Mucosa of rectum (tissue), 2 donors: ENCODE data around the gene SLF1.

Experiments
- H3K27ac ChIP-seq, 2 donors: one replicate each; pipeline ENCODE4 v1.7.0; 2013; ENCODE audit warnings: inconsistent platforms in 2 of 2, low read depth in 2 of 2, low read length in 2 of 2
- H3K27me3 ChIP-seq, 2 donors: one replicate each; pipeline ENCODE4 v1.7.0; 2013; ENCODE audit warnings: low read length in 2 of 2; ENCODE audit not compliant: control insufficient read depth in 2 of 2, insufficient read depth in 2 of 2
- H3K36me3 ChIP-seq, 2 donors: one replicate each; pipeline ENCODE4 v1.7.0; 2013; ENCODE audit warnings: low read length in 2 of 2; ENCODE audit not compliant: control insufficient read depth in 2 of 2, insufficient read depth in 2 of 2
- H3K4me1 ChIP-seq, 2 donors: one replicate each; pipeline ENCODE4 v1.7.0; 2013; ENCODE audit warnings: low read length in 2 of 2, mild to moderate bottlenecking in 1 of 2; ENCODE audit not compliant: control insufficient read depth in 2 of 2, insufficient read depth in 2 of 2
- H3K4me3 ChIP-seq, 2 donors: one replicate each; pipeline ENCODE4 v1.7.0; 2013; ENCODE audit warnings: low read length in 2 of 2
- H3K9ac ChIP-seq, 2 donors: one replicate each; pipeline ENCODE4 v1.7.0; 2013; ENCODE audit warnings: low read length in 2 of 2, low read depth in 1 of 2, mild to moderate bottlenecking in 1 of 2
- H3K9me3 ChIP-seq, 2 donors: one replicate each; pipeline ENCODE4 v1.7.0; 2013; ENCODE audit warnings: low read length in 2 of 2; ENCODE audit not compliant: control insufficient read depth in 2 of 2
- donor health status: healthy.
- donor health status: Normal muscosa, but diverticular disease.

Gene SLF1

GRCh38 chr5:94690778-94691177 lies 72.3 kb downstream of the SLF1 start:
- Histone ChIP-seq H3K9ac (no peak overlapping the region), H3K4me3 (no peak overlapping the region), H3K27me3 (no peaks in the 10 kb centered on the region), H3K9me3 (no peaks in the 10 kb centered on the region), H3K4me1 (no peaks in the 10 kb centered on the region), H3K27ac (no peak overlapping the region), H3K36me3 (peaks cover 3 to 5% of the 10 kb centered on the region in 2 donors)

GRCh38 chr5:94691291-94691690 lies 72.8 kb downstream of the SLF1 start:
- Histone ChIP-seq H3K27me3 (no peaks in the 10 kb centered on the region), H3K9me3 (no peaks in the 10 kb centered on the region), H3K4me1 (no peaks in the 10 kb centered on the region), H3K4me3 (no peak overlapping the region), H3K36me3 (peaks cover 3 to 5% of the 10 kb centered on the region in 2 donors), H3K9ac (no peak overlapping the region), H3K27ac (no peak overlapping the region)

GRCh38 chr5:94691949-94692348 lies 73.5 kb downstream of the SLF1 start:
- Histone ChIP-seq H3K27ac (no peak overlapping the region), H3K4me3 (no peak overlapping the region), H3K9ac (no peak overlapping the region), H3K27me3 (no peaks in the 10 kb centered on the region), H3K4me1 (no peaks in the 10 kb centered on the region), H3K9me3 (no peaks in the 10 kb centered on the region), H3K36me3 (peaks cover 3 to 5% of the 10 kb centered on the region in 2 donors)

- H3K27me3 ChIP-seq = no peaks in the 10 kb centered on the region
- no peak overlapping the region for H3K9ac ChIP-seq
- peaks cover 3 to 5% of the 10 kb centered on the region in 2 donors for H3K36me3 ChIP-seq
- no peak overlapping the region for H3K4me3 ChIP-seq
- no peaks in the 10 kb centered on the region for H3K4me1 ChIP-seq
- H3K9me3 ChIP-seq = no peaks in the 10 kb centered on the region
- no peak overlapping the region for H3K27ac ChIP-seq
Observed at GRCh38 chr5:94692581-94692980, 74.1 kb downstream of the SLF1 start.

GRCh38 chr5:94693043-94693822 lies 74.8 kb downstream of the SLF1 start:
- Histone ChIP-seq H3K9ac (no peak overlapping the region), H3K4me3 (no peak overlapping the region), H3K27me3 (no peaks in the 10 kb centered on the region), H3K4me1 (no peaks in the 10 kb centered on the region), H3K27ac (no peak overlapping the region), H3K9me3 (no peaks in the 10 kb centered on the region), H3K36me3 (peaks cover 3 to 5% of the 10 kb centered on the region in 2 donors)

GRCh38 chr5:94693845-94694370 lies 75.4 kb downstream of the SLF1 start:
- Histone ChIP-seq H3K27me3 (no peaks in the 10 kb centered on the region), H3K9ac (no peak overlapping the region), H3K27ac (no peak overlapping the region), H3K4me3 (no peak overlapping the region), H3K9me3 (no peaks in the 10 kb centered on the region), H3K36me3 (peaks cover 0 to 3% of the 10 kb centered on the region in 2 donors), H3K4me1 (no peaks in the 10 kb centered on the region)

GRCh38 chr5:94694671-94695070 lies 76.2 kb downstream of the SLF1 start:
- no peak overlapping the region for H3K9ac ChIP-seq
- no peaks in the 10 kb centered on the region for H3K4me1 ChIP-seq
- H3K4me3 ChIP-seq = no peak overlapping the region
- H3K36me3 ChIP-seq = peaks cover 0 to 3% of the 10 kb centered on the region in 2 donors
- H3K27me3 ChIP-seq = no peaks in the 10 kb centered on the region
- no peak overlapping the region for H3K27ac ChIP-seq
- no peaks in the 10 kb centered on the region for H3K9me3 ChIP-seq

GRCh38 chr5:94698197-94698596 lies 79.7 kb downstream of the SLF1 start:
- Histone ChIP-seq H3K36me3 (no peaks in the 10 kb centered on the region), H3K27ac (no peak overlapping the region), H3K9me3 (no peaks in the 10 kb centered on the region), H3K9ac (no peak overlapping the region), H3K27me3 (no peaks in the 10 kb centered on the region), H3K4me3 (no peak overlapping the region), H3K4me1 (no peaks in the 10 kb centered on the region)

- H3K9me3 ChIP-seq = no peaks in the 10 kb centered on the region
- no peak overlapping the region for H3K4me3 ChIP-seq
- H3K27me3 ChIP-seq = no peaks in the 10 kb centered on the region
- no peaks in the 10 kb centered on the region for H3K36me3 ChIP-seq
- no peak overlapping the region for H3K27ac ChIP-seq
- H3K9ac ChIP-seq = no peak overlapping the region
- no peaks in the 10 kb centered on the region for H3K4me1 ChIP-seq
Observed at GRCh38 chr5:94699562-94699961, 81.1 kb downstream of the SLF1 start.

GRCh38 chr5:94700592-94700991 lies 82.1 kb downstream of the SLF1 start:
- H3K27ac ChIP-seq = no peak overlapping the region
- H3K27me3 ChIP-seq = no peaks in the 10 kb centered on the region
- no peaks in the 10 kb centered on the region for H3K36me3 ChIP-seq
- no peak overlapping the region for H3K4me3 ChIP-seq
- no peak overlapping the region for H3K9ac ChIP-seq
- H3K4me1 ChIP-seq = no peaks in the 10 kb centered on the region
- no peaks in the 10 kb centered on the region for H3K9me3 ChIP-seq
